Spleen (tissue), 7 donors: ENCODE results near the gene HNF1A.

Source experiments
- CTCF ChIP-seq, 11 experiments: fragments of 200-600 bp in 7 of 11; fragments of 450-650 bp in 4 of 11; sonication (generic) in 4 of 11; IDR thresholded peaks in 8 of 11; conservative IDR thresholded peaks in 3 of 11; 1 replicate in 7 of 11; 2 replicates in 4 of 11; pipeline versions ENCODE4 v1.4.0 to v1.8.0; 2016 to 2021; ENCODE audit warnings: antibody characterized with exemption in 11 of 11, inconsistent platforms in 4 of 11, mild to moderate bottlenecking in 1 of 11
- POLR2A ChIP-seq, 3 donors: fragments of 450-650 bp; IDR thresholded peaks; one replicate each; pipeline ENCODE4 v1.5.1; 2017; ENCODE audit warnings: antibody characterized with exemption in 3 of 3, mild to moderate bottlenecking in 1 of 3
- POLR2AphosphoS5 ChIP-seq, 3 donors: sonication (generic); formaldehyde crosslinking; IDR thresholded peaks; one replicate each; pipeline ENCODE4 v1.5.1; 2017; ENCODE audit warnings: antibody characterized with exemption in 3 of 3
- donor health status: DM: no; HTN: no; CAD: no; lungs with moderate emphysema.
- donor health status: DM: no; HTN: no; CAD: no.
- donor health status: DM: no; HTN: no; CAD: no.

DNA sequence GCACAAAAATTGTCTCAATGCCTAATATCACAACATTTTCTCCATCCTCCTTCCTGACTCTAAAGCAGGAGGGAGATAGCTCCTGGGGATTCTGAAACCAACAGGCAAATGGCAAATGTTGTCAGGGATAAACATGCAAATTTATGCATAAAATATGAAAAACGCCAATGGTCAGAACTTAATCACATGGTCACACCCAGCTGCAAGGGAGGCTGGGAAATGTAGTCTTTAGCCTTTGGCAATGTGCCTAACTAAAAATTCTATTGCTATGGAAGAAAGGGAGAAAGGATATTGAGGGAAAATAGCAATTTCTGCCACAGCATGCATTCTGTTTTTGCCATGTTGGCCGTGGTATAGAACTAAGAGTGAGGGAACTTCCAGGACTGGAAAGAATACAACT is 72.4 kb downstream of the HNF1A start:
- TF ChIP-seq CTCF (IDR thresholded peaks at IDR 0.05 in 8 of 11, conservative IDR thresholded peaks at IDR 0.05 in 3 of 11) (no peak), POLR2A (IDR thresholded peaks at IDR 0.05) (no peak), POLR2AphosphoS5 (IDR thresholded peaks at IDR 0.05) (no peak)
